Posterior vena cava (tissue), 2 donors: Measurements from ENCODE around the gene ANKAR. TPM values are rescaled to one million over a fixed set of nuclear protein-coding genes. Genes with fewer than 3 reads are reported as not detected.
"Not testable (repeated sequence)": the region's sequence is repeated elsewhere in the genome, so short reads cannot be mapped to it uniquely, and the experiment has no call there.

Experiments used
- DNase-seq: peaks from one replicate; pipeline ENCODE4 v3.0.0-alpha.2; 2020; ENCODE audit warnings: low spot score
- intact Hi-C, 2 donors: fragments of 100-400 bp; cut with DNase I; formaldehyde crosslinking; loops; one replicate each; pipeline versions ENCODE4 v1.14.1 to v1.14.2; 2022 to 2023
- total RNA-seq, 2 donors: library from RNA; stranded (reverse); fragmentation: NEBNext Ultra II Directional; extraction: Animal tissue kit (Norgen Biotek cat#: 25700); gene quantifications; one replicate each; pipeline ENCODE4 v1.2.1, GENCODE V29; 2021
- donor health status: DM: yes; HTN: yes; CAD: no.
- donor health status: DM: yes; HTN: yes; CAD: no.

The ANKAR gene
- total RNA-seq, 2 donors from 2014 or later = 14.1 to 15.1 TPM

DNA sequence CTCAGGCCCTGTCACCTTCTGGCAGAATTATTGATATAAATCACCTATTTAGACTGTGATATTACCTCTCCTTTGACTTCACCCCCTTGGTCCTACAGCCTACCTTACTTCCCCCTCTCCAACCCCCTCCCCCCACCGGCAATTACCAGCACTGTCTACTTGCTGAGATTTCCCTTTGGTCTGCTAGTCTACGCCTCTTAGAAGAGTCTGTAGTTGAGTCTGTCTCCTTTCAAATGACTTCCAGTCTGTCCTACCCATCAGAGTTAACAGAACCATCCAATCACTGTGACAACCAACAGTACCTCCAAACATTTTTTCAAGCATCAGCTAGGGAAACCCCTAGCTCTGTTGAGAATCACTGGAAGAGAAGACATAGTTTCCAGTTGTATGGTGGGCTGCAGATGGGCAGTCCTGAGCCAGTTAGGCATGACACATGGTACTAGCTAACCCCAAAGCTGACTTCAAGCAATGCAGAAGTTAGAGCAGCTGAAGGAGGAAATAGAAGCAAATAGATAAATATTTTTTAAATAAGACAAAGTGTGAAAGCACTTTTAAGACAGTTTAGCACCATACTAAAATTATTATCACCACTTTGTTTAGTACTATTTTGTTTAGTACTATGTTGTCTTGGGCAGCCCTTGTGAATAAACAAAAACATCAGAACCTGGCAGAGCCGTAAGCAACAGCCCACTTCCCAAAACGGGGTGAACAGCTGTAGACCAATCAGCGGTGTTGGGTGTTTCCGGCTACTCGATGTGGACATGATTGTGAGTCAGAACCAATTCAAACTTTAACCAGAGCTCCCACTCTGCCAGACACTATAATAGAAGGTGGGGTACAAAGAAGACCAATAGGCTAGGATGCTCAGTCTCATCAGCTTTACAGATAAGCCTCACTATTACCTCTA is 15.9 kb upstream of the ANKAR start:
- intact Hi-C loops = no loop called here
- no peak for DNase-seq

GRCh38 chr2:189659734-189660133 is 14.7 kb upstream of the ANKAR start:
- no peak for DNase-seq
- intact Hi-C loops = loop anchor here in 1 of 2 donors (5.0 kb wide), 1 partner anchor 38 kb away; no protein-coding TSS in a partner anchor

- no peak for DNase-seq
- intact Hi-C loops = loop anchor here in 1 of 2 donors (5.0 kb wide), 1 partner anchor 37 kb away; no protein-coding TSS in a partner anchor
These were observed 13.7 kb upstream of the ANKAR start for GRCh38 chr2:189660803-189661147.

DNA sequence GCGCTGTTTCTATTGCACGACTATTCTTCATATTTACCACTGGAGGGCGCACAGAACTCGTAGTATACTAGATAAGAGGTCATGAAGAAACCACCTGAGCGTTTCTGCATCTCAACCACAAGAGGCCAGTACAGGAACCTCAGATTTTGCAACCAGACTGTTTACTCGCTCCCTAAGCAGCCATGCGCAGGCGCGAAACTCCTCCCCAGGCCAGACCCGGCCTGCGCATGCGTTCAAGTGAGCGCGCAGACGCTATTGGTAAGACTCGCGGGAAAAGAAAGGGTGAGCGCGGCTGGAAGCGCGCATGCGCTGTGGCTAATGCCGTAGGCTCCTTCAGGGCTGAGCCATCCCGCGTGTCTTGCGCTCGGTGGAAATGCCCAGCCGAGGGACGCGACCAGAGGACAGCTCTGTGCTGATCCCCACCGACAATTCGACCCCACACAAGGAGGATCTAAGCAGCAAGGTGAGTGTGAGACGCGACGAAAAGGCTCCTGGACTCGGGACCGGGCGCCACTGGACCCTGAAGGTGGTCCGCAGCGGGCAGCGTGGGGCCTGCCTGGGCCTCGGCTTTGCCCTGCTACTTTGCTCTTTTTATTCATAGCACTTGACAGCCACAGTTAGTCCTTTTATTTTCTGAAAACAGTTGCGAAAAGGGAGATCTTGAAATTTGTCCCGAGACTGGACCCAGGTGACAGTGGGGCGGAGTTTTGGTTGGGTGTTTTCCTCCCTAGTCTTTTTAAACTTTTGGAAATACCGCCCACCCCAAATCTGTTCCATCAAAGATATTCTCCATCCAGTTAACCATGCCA is 13.1 kb upstream of the ANKAR start, which contains the start of gene ASNSD1:
Gene ASNSD1 (plus strand): TSS at position 312 of the 809 bp plus-strand sequence. CDS start 4,674 bp downstream, outside the sequence.
- DNase-seq = peak; percentile 100
- intact Hi-C loops = loop anchor here in 1 of 2 donors (5.0 kb wide), 1 partner anchor 36 kb away; no protein-coding TSS in a partner anchor

GRCh38 chr2:189661957-189662321 is 12.5 kb upstream of the ANKAR start:
- no peak for DNase-seq
- intact Hi-C loops = loop anchor here in 1 of 2 donors (5.0 kb wide), 1 partner anchor 35 kb away; no protein-coding TSS in a partner anchor

DNA sequence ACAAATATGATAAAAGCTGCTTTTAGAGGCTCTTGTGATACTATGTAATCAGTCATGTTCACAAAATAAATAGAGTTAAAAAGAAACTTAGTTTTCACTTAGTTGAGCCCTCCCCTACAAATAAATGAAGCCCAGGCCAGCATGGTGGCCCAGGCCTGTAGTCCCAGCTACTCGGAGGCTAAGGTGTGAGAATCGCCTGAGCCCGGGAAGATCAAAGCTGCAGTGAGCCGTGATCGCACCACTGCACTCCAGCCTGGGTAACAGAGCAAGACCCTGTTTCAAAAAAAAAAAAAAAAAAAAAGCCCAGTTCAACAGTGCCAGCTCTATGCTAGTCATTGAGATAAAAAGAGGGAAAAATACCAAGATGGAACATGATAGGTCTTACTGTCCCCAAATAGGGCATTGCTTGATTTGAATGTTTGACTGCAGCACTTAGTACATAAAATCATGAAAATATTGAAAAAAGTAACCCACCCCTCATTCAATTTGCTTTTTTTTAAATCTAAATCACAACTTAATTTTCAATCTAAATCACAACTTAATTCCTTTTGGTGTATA is 11.7 kb upstream of the ANKAR start:
- no peak for DNase-seq
- intact Hi-C loops = loop anchor here in 1 of 2 donors (5.0 kb wide), 1 partner anchor 35 kb away; no protein-coding TSS in a partner anchor

GRCh38 chr2:189663319-189663718 is 11.2 kb upstream of the ANKAR start:
- DNase-seq = not testable (repeated sequence)
- intact Hi-C loops = loop anchor here in 1 of 2 donors (5.0 kb wide), 1 partner anchor 34 kb away; no protein-coding TSS in a partner anchor

DNA sequence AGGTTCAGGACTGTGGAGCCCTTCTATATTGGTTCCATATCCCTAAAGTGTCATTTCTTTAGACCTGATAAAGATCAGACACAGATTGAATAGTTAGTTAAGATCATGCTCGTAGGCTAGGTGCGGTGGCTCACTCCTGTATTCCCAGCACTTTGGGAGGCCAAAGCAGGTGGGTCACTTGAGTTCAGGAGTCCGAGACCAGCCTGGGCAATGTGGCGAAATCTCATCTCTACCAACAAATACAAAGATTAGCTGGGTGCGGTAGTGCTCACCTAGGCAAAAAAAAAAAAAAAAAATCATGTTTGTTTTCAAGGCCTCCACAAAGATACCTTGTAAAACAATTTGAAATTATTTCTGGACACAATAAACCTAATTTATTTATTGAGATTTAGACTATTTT is 4.6 kb upstream of the ANKAR start:
- DNase-seq = no peak
- intact Hi-C loops = no loop called here

DNA sequence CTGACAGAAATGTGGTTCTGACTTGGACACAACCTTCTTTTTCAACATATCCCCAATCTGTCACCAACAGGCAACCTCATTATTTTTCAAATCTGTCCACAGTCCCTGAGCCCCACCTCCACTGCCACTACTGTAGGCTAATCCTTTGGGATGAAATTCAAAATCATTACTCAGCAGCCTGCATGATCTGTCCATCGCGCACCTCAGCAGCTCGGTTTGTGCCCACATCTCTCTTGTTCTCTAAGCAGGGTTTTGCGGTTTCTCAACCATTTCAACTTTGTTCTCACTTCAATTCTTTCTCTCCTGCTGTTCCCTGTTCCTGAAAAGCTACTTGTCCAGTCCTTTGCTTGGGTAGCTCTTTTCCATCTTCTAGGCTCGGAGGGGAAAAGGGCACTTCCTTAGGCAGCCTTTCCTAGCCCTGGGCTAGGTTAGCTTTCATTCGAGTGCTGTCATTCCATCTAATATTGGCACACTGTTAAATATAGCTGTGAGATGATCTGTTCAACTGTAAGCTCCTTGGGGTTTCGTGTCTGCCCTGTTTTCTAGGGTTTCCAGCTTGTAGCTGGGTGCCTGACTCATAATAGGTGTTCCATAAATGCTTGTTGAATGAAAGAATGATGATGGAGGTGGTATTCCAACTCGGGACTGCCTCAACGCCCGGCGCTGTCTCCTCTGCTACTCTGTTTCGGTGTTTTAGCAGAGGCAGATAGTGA is 653 bp upstream of the ANKAR start:
- intact Hi-C loops = no loop called here

GRCh38 chr2:189676471-189676870 is 2.0 kb downstream of the ANKAR start:
- no peak for DNase-seq
- intact Hi-C loops = no loop called here

More for the DNA sequence above, 653 bp upstream of the ANKAR start:
- no peak for DNase-seq

GRCh38 chr2:189679226-189679625 is 4.8 kb downstream of the ANKAR start:
- intact Hi-C loops = no loop called here

DNA sequence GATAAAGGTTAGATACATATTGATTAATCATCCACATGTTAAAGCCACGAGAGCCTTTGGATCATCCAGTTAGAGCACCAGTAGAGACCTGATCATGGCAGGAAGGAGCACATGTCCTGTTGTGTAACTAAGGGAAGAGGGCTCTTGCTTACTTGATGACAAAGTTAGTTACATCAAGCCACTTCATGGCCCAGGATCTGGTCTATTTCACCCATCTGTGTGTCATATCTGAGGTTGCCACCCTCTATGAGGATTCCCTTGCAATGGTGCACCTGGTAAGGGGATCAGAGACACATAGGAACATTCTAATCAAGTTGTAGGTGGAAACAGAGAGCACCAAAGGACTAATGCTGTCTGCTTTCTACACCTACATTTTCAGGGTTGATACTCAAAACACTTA is 6.7 kb downstream of the ANKAR start:
- intact Hi-C loops = no loop called here
- no peak for DNase-seq

More at GRCh38 chr2:189679226-189679625, 4.8 kb downstream of the ANKAR start:
- no peak for DNase-seq

DNA sequence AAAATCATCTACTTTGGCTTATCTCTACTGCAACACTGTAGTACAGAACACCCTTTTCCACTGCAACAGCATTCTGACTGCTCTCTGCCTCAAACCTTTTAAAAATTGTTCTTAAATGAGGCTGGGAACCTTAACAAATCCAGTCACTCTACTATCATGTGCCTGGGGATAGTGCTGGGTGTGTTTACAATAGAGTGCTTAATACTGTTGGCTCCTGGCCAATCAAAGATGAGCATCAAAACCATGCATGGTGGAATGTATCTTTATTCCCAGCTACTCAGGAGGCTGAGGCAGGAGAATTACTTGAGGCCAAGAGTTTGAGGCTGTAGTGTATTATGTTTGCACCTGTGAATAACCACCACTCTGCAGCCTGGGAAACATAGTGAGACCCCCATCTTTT is 7.4 kb downstream of the ANKAR start:
- DNase-seq = no peak
- intact Hi-C loops = no loop called here

- intact Hi-C loops = no loop called here
These were observed 8.9 kb downstream of the ANKAR start for GRCh38 chr2:189683348-189683747.

GRCh38 chr2:189684811-189685210 is 10.3 kb downstream of the ANKAR start:
- no peak for DNase-seq
- intact Hi-C loops = no loop called here

More at GRCh38 chr2:189683348-189683747, 8.9 kb downstream of the ANKAR start:
- no peak for DNase-seq

GRCh38 chr2:189685540-189686229 is 11.2 kb downstream of the ANKAR start:
- intact Hi-C loops = no loop called here
- no peak for DNase-seq

- intact Hi-C loops, DNase-seq: not testable (repeated sequence)
These were observed 13.3 kb downstream of the ANKAR start for GRCh38 chr2:189687796-189688195.

- DNase-seq = no peak
- intact Hi-C loops = loop anchor here in 1 of 2 donors (5.0 kb wide), 1 partner anchor 34 kb away; the partner anchor contains the start of gene ASNSD1
These were observed 21.8 kb downstream of the ANKAR start for GRCh38 chr2:189696223-189696622.
